Stimulated activated CD8-positive, alpha-beta memory T cell treated with anti-CD3 and anti-CD28 coated beads, Interleukin-15, amount 100 ng/mL, for 1 hour (primary cell): ENCODE measurements around the gene BICRA.
A peak's percentile ranks its signal among the peaks of the same experiment; 100 is the strongest.
"Not testable (repeated sequence)": the region's sequence is repeated elsewhere in the genome, so short reads cannot be mapped to it uniquely, and the experiment has no call there.

Source experiments
- DNase-seq: peaks from one replicate; pipeline ENCODE4 v3.0.0-alpha.2; 2020; ENCODE audit warnings: low read depth

Gene BICRA

DNA sequence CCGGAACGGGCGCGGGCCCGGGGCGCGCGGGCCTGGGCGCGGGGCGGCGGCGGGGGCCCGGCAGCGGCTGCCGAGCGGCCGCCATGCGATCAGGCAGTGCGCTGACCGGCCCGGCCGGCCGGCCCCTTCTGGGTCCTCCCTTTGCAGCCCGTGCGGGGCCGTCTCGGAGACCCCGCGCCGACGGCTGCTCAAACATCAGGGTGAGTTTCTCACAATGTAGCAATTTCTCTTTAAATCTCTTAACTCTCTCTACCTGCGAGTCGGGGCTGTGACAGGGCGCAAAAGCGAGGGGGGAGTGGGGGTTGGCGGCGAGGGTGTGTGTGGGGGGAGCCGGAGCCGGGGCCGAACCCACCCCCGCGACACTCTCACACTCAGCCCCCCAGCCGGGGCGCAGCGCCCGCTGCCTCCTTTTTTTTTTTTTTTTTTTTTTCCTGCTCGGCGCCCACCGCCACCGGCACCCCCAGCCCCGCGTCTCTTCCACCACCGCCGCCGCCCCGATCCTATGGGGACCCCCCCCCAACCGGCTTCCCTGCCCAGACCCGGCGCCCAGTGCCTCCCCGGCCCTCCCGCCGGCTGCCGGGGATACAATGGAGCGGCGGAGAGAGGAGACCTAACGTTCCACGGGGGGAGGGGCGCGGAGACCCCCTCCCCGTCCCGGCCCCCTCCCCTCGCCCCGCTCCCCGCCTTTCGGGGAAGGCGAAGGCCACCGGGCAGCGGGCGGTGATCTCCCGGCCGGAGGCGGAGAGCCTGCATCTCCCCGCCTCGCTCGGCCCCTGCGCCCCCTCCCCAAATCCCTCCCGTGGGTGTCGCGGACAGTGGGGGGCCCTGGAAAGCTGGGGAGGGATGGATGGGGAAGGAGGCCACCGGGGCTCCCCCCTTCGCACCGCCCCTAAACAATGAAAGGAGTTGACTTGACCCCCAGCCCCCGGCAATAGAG, at the start of gene BICRA:
TSS of gene BICRA (plus strand) at position 166 of the 937 bp plus-strand sequence. CDS start 64,441 bp downstream, outside the sequence.
- peak; percentile 57 for DNase-seq

DNA sequence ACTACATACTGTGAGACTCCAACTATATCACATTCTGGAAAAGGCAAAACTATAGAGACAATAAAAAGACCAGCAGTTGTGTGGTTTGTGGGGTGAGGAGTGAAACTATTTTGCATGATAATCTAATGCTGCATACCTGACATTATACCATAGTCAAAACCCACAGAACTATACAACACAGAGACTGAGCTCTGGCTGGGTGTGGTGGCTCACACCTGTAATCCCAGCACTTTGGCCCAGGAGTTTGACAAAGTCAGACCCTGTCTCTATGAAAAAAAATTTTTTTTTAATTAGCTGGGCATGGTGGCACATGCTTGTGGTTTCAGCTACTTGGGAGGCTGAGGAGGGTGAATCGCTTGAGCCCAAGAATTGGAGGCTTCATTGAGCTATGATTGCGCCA, 47.9 kb upstream of the BICRA start:
- no peak for DNase-seq

- DNase-seq: no peak
Observed at GRCh38 chr19:47561440-47562057, 47.4 kb upstream of the BICRA start.

GRCh38 chr19:47564081-47564480, 44.9 kb upstream of the BICRA start:
- DNase-seq: no peak

GRCh38 chr19:47569331-47569730, 39.6 kb upstream of the BICRA start:
- DNase-seq: no peak

- no peak for DNase-seq
Observed at GRCh38 chr19:47572635-47573034, 36.3 kb upstream of the BICRA start.

DNA sequence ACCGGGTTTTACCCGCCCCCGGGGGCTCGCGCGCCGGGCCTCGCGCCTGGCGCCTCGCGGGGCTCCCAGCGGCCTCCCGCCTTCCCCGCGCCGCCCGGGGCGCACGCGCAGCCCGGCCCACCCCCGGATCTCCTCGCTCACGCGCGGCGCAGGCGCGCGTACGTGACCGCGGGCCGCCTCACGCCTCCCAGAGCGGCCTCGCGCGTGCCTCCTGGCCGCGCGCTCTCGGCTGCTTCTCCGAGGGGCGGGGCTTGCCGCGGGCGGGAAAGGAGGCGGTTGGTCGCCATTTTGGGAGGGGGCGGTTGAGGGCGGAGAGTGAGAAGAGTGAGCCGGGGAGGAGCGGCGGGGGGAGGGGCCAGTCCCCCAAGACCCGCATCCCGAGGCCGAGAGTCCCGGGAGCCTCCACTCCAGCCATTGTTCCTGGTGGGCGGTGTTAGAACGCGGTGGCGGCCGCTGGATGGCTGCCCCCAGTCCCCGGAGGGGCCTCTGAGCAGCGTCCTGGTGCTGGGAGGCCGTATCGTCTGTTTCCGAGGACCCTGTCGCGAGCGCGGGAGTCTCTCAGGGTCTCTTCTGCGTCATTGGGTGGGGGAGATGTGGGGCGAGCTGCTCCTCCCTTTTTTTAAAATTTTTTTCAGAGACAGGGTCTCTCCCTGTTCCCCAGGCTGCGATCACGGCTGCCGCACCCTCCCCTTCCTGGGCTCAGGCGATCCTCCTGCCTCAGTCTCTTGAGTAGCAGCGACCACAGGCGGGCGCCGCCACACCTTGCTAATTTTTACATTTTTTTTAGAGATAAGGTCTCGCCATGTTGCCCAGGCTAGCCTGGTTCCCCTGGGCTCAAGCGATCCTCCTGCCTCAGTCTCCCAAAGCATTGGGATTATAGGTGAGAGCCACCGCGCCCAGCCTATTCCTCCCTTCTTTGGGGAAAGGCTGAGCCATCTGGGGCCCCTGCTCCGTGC, 35.6 kb upstream of the BICRA start, which contains the start of gene ZNF541:
TSS of gene ZNF541 (minus strand) at position 78 of the 956 bp plus-strand sequence. CDS start 17,292 bp downstream, outside the sequence.
- peak; percentile 69 for DNase-seq

GRCh38 chr19:47580397-47580796, 28.5 kb upstream of the BICRA start:
- DNase-seq: no peak

DNA sequence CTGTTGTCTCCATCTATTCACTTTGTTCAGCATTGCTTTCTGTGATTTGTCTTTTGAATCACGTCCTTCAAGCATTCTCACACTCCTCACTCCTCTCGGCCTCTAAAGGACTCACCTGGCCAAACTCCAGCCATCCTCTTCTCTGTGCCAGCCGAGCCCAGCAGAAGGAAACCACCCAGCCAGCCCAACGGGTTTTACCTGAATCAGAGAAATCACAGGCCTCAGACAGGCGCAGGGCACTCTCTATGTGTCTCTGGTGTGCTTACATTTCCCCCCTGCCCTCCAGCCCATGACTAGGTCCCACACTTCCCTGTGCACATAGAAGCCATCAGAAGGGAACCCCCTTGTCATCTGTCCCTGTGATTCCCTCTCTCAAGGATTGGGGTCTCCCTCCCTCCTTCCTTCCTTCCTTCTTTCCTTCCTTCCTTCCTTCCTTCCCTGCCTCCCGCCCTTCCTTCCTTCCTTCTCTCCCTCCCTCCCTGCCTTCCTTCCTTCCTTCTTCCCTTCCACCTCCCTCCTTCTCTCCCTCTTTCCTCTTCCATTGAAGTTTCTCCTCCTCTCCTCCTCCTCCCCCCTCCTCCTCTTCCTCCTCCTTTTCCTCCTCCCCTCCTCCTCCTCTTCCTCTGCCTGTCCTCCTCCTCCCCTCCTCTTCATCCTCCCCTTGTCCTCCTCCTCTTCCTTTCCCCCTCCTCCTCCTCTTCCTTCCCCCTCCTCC, 27.2 kb upstream of the BICRA start:
- no peak for DNase-seq

GRCh38 chr19:47582320-47582909, 26.5 kb upstream of the BICRA start:
- DNase-seq: no peak

- DNase-seq: not testable (repeated sequence)
Observed at GRCh38 chr19:47583161-47583560, 25.8 kb upstream of the BICRA start.

DNA sequence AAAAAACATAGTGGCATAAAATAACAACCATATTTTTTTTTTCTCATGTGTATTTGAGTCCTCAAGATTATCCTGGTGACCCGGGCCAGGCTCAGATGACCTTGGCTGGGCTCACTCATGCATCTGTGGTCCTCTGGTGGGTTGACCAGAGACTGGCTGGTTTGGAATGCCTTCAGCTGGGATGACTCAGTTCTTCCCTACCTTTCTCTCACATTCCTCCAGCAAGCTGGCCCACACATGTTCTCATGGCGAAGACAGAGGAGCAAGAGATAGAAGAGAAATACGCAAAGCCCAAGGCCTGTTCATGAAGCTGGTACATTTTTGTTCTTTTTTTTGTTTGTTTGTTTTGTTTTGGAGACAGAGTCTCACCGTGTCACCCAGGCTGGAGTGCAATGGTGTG, 21.6 kb upstream of the BICRA start:
- no peak for DNase-seq

GRCh38 chr19:47589824-47590223, 19.1 kb upstream of the BICRA start:
- no peak for DNase-seq

DNA sequence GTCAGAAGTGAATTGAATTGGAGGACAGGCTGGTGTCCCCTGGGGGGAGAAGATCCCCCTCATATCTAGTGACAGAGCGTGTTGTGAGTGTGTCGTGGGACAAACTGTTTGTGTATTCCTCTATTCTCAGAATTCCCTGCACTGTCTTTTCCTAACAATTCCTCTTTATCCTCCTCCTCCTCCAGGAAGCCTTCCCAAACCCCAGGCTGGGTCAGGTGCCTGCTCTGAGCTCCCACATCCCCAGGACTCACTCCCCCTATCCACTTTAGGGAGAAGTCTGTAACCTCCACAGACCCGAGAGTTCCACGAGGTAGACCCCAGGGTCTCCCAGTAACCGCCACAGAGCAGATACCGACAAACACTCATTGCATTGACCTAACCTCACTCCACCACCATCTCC, 15.1 kb upstream of the BICRA start:
- no peak for DNase-seq

DNA sequence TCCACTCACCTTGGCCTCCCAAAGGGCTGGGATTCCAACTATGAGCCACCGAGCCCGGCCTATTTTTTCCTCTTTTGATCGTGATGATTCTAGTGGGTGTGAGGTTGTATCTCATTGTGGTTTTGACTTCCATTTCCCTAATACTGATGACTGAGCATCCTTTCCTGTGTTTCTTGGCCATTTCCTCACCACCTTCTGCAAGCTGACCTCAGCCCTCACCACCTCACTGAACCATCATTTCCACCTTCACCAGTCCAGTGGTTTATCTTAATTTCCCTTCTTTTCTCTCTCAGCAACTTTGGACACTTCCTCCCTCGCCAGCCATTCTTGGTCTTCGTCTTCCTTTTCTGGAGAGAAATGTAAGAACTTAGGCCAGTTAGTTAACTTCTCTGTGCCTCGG, 13.0 kb upstream of the BICRA start:
- DNase-seq: no peak

GRCh38 chr19:47598407-47599349, 10.3 kb upstream of the BICRA start:
- DNase-seq: no peak

DNA sequence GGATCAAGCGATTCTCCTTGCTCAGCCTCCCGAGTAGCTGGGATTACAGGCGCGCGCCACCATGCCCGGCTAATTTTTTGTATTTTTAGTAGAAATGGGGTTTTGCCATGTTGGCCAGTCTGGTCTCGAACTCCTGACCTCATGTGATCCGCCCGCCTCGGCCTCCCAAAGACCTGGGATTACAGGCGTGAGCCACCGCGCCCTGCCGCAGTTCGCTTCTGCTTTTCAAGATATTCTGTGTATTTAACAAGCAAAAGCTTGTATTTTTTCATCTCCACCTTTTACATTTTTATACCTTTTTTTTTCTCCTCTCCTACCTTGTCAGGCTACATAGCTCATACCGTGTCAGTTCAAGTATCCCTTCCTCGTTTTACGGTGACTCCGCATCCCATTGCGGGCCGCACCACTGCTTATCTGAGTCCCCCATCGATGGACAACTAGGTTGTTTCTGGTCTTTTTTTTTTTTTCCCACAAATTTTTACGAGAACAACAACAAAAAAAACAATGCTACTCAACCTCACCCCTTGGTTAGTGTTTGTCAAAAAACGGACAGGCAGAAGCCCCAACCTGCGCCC, 9.2 kb upstream of the BICRA start:
- not testable (repeated sequence) for DNase-seq

DNA sequence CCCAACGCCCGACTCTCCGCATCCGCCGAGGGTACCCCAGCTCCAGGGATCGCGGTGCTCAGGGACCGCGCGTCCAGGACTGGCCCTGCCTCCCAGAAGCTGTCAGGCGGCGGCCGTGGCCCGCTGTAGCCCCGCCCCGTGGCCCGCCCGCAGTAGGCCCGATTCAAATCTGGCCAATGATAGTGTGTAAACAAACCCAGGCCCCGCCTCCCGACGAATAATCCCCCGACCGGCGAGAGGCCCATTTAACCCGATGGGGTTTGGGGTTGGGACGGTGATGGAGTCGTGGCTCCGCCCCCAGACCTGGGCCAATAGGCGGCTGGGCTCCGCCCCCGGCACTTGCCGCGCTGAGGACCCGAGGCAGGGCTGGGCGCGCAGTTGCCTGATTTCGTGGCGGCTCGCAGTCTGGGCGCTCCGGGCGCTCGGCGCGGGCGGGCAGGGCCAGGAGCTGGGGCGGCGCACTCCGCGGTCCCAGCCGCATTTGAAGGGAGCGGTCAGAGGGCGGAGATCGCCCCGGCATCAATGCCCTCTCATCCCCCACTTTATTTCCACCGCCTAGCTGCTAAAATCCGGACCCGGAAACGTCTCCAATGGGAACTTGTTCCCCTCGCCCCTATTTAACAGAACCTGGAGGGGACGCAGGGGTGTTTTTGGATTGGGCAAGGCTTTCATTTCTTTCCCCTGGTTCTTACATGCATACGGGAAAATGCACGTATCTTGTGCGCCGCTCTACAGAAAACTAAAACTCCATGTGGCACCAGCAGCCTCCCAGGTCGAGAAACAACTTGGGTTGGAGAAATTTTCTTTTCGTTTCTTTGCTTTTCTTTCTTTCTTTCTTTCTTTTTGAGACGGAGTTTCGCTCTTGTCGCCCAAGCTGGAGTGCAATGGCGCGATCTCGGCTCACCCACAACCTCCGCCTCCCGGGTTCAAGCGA, 8.4 kb upstream of the BICRA start:
- peak; percentile 98 for DNase-seq
